VCaP (cell line): ENCODE data around the gene TMEM176A.

Source experiments
- H3K27ac ChIP-seq: fragments of 450-650 bp; 2 replicates; pipeline ENCODE4 v1.5.1; 2017
- TF ChIP-seq, protein P1 (sequence below): fragments of 450-650 bp; conservative IDR thresholded peaks from 2 replicates; pipeline ENCODE4 v1.5.1; 2017; ENCODE audit warnings: mild to moderate bottlenecking, moderate library complexity

TMEM176A gene

DNA sequence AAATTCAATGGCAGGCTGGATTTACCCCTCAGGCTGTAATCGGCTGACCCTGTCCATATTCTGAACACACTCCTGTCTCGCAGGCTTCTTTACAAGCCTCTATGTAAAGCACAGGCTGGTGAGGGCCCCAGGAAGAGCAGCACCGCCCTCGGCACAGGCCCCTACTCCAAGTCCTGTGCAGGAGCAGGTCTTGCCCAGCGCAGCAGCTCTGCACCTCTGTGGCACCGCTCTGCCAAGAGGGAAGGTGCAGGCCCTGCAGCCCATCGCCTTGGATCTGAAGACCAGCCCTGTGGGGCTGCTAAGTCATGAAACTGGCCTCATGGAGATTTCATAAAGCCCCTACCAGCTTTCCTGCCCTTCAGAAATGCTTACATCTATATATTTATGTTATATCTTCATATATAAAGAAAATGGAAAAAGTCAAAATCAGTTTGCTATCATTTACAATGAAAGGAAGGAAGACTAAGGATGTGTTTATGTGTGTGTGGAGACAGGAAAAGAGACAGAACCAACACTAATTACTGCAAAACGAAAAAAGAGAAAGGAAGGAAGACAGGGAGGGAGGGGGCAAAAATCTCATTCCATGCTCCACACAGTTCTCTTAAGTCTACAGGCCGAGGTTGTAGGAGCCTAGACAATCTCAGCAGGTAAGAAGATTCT, 10.0 kb upstream of the TMEM176A start:
- no peak overlapping the region for H3K27ac ChIP-seq

DNA sequence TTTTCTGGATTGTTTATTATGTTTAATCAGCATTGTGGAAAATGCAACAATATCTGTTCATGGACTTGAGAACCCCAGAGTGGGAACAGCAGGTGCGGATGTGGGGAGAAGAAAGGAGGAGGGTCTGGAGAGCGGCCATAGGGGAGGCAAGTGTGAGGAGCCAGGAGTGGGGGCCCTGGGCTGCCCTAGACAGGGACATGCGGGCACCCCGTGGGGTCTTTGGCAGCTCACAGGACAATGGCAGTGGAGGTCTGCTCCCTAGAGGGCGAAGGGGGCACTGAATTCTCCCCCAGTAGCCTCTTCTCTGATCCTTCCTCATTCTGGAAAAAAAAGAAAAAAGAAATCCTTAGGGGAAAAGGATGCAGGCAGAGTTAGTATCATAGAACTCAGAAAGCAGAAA, 9.3 kb upstream of the TMEM176A start:
- no peak overlapping the region for H3K27ac ChIP-seq
- TF ChIP-seq, protein P1, sequence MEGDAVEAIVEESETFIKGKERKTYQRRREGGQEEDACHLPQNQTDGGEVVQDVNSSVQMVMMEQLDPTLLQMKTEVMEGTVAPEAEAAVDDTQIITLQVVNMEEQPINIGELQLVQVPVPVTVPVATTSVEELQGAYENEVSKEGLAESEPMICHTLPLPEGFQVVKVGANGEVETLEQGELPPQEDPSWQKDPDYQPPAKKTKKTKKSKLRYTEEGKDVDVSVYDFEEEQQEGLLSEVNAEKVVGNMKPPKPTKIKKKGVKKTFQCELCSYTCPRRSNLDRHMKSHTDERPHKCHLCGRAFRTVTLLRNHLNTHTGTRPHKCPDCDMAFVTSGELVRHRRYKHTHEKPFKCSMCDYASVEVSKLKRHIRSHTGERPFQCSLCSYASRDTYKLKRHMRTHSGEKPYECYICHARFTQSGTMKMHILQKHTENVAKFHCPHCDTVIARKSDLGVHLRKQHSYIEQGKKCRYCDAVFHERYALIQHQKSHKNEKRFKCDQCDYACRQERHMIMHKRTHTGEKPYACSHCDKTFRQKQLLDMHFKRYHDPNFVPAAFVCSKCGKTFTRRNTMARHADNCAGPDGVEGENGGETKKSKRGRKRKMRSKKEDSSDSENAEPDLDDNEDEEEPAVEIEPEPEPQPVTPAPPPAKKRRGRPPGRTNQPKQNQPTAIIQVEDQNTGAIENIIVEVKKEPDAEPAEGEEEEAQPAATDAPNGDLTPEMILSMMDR = no peak

More for the DNA sequence above, 10.0 kb upstream of the TMEM176A start:
- TF ChIP-seq, protein P1 = no peak

DNA sequence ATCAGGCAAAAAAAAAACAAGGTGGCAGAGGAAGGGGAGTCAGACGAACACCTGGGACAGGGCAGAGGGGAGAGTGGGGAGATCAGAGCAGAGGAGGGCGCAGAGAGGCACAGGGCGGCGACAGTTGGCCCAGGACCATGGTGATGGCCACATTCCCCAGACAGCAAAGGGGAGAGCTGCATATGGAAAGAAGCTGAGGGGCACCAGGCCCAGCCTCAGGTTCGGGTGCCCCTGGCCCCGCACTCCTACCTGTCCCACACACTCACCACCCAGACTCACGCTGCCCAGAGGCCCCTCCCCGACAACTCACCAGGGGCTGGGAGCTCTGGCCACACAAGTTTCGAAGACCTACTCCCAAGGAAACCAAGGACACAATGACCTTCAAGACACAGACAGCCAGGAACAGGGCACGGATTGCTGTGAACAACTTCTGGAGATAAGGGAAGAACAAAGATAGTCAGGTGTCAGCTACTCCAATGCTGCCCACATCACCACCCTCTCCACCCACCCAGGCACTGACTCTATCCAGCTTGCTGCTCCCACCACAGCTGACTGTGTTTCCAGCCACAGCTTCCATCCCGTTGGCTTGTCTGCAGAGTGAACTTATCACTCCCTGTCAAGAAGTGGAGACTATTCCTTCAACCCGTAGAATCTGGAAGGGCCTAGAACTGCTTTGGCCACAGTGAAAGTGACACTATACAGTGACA, 8.7 kb upstream of the TMEM176A start:
- H3K27ac ChIP-seq = no peak overlapping the region
- TF ChIP-seq, protein P1 = no peak

DNA sequence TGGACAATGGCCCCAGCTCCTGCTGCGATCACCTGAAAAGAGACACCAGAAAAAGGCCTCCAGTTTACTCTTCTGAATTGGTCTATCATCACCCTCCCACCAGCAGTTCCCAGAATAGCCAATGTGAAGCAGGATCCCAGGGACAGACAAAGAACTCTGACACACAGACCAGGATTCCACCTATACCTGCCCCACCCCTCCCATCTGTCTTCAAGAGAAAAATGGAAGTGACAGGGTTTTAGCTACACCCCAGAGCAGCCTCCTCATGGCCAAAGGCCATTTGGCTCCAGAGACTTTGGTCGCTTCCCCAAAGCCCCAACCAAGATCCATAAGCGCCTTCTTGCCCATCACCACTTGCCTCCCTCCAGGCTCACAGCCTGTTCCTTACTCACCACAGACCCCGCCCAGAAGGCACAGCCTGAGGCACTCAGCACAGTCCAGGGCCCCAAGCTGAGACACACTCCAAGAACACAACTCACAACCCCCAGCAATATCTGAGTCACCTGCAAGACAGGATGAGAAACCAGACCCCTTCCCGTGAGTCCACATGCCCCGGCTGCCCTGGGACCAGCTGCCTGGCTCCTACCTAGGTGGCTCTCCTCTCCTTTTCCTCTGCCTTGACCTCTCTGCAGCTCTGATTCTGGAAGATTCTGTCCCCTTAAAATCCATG, 6.9 kb upstream of the TMEM176A start:
- TF ChIP-seq, protein P1 = no peak
- H3K27ac ChIP-seq = no peak overlapping the region

GRCh38 chr7:150797661-150798060, 2.9 kb upstream of the TMEM176A start:
- H3K27ac ChIP-seq = no peak overlapping the region

GRCh38 chr7:150799156-150799555, 1.4 kb upstream of the TMEM176A start:
- no peak overlapping the region for H3K27ac ChIP-seq
- TF ChIP-seq, protein P1 = no peak

More at GRCh38 chr7:150797661-150798060, 2.9 kb upstream of the TMEM176A start:
- TF ChIP-seq, protein P1 = no peak
